Endothelial cell of umbilical vein (primary cell): ENCODE measurements around the gene ANKRD31.

Source experiments
- CTCF ChIP-seq, 2 donors: IDR thresholded peaks; 1 replicate in 1 of 2; 2 replicates in 1 of 2; pipeline ENCODE4 v1.5.1; 2011; ENCODE audit warnings: low read length in 2 of 2, mild to moderate bottlenecking in 2 of 2, moderate library complexity in 2 of 2, control low read depth in 1 of 2, inconsistent platforms in 1 of 2, low read depth in 1 of 2; ENCODE audit not compliant: insufficient read depth in 1 of 2; ENCODE audit errors: extremely low read depth in 1 of 2
- POLR2AphosphoS5 ChIP-seq: IDR thresholded peaks from 2 replicates; pipeline ENCODE4 v1.6.1; 2012; ENCODE audit warnings: low read depth, mild to moderate bottlenecking, control low read depth, low read length, moderate library complexity; ENCODE audit not compliant: insufficient read depth

GRCh38 chr5:75197745-75198144 is 38.9 kb downstream of the ANKRD31 start:
- TF ChIP-seq CTCF (IDR thresholded peaks at IDR 0.05; ENCODE audit: extremely low read depth in 1 of 2, insufficient read depth in 1 of 2, low read depth in 1 of 2, low read length in 2 of 2) (no peak), POLR2AphosphoS5 (no peak)
